Stimulated activated CD4-positive, alpha-beta T cell treated with anti-CD3 and anti-CD28 coated beads, Interleukin-1b, Interleukin-23, amount 100 ng/mL, for 48 hours (primary cell): ENCODE results near the gene RANBP10.
"Not testable (repeated sequence)": the region's sequence is repeated elsewhere in the genome, so short reads cannot be mapped to it uniquely, and the experiment has no call there.

ENCODE experiments used
- DNase-seq: peaks from one replicate; pipeline ENCODE4 v3.0.0-alpha.2; 2020

RANBP10 gene

GRCh38 chr16:67775273-67775672, 31.1 kb downstream of the RANBP10 start:
- DNase-seq, result no peak

GRCh38 chr16:67774457-67774853, 31.9 kb downstream of the RANBP10 start:
- DNase-seq, result no peak

- DNase-seq, result no peak
Measured at GRCh38 chr16:67773569-67774456, 32.5 kb downstream of the RANBP10 start.

GRCh38 chr16:67773099-67773498, 33.3 kb downstream of the RANBP10 start:
- DNase-seq, result no peak

GRCh38 chr16:67770346-67770991, 35.9 kb downstream of the RANBP10 start:
- no peak for DNase-seq

- no peak for DNase-seq
Measured at GRCh38 chr16:67767953-67768352, 38.4 kb downstream of the RANBP10 start.

GRCh38 chr16:67766291-67766690, 40.1 kb downstream of the RANBP10 start:
- no peak for DNase-seq

GRCh38 chr16:67764158-67764667, 42.1 kb downstream of the RANBP10 start:
- no peak for DNase-seq

GRCh38 chr16:67763066-67763465, 43.3 kb downstream of the RANBP10 start:
- no peak for DNase-seq

GRCh38 chr16:67762385-67762784, 44.0 kb downstream of the RANBP10 start:
- DNase-seq, result no peak

GRCh38 chr16:67761924-67762323, 44.4 kb downstream of the RANBP10 start:
- DNase-seq, result no peak

GRCh38 chr16:67760956-67761230, 45.5 kb downstream of the RANBP10 start:
- no peak for DNase-seq

GRCh38 chr16:67760206-67760955, 46.0 kb downstream of the RANBP10 start:
- no peak for DNase-seq

GRCh38 chr16:67758966-67759365, 47.4 kb downstream of the RANBP10 start:
- DNase-seq, result no peak

- DNase-seq, result no peak
Measured at GRCh38 chr16:67758006-67758405, 48.4 kb downstream of the RANBP10 start.

GRCh38 chr16:67752641-67753040, 53.7 kb downstream of the RANBP10 start:
- DNase-seq, result no peak

GRCh38 chr16:67751331-67751730, 55.0 kb downstream of the RANBP10 start:
- DNase-seq, result not testable (repeated sequence)

GRCh38 chr16:67750466-67750865, 55.9 kb downstream of the RANBP10 start:
- DNase-seq, result no peak

GRCh38 chr16:67749436-67750078, 56.8 kb downstream of the RANBP10 start:
- no peak for DNase-seq

- no peak for DNase-seq
Measured at GRCh38 chr16:67748834-67749233, 57.5 kb downstream of the RANBP10 start.

- no peak for DNase-seq
Measured at GRCh38 chr16:67746846-67747245, 59.5 kb downstream of the RANBP10 start.

- no peak for DNase-seq
Measured at GRCh38 chr16:67741118-67741517, 65.2 kb downstream of the RANBP10 start.

GRCh38 chr16:67740391-67740790, 66.0 kb downstream of the RANBP10 start:
- DNase-seq, result no peak
